Measurements from ENCODE around the gene DDN. TPM values are rescaled to one million over a fixed set of nuclear protein-coding genes. Genes with fewer than 3 reads are reported as not detected.

Gene DDN
- total and polyA plus RNA-seq, 12 donors: 0.19 to 1.4 (median 0.43) TPM

DNA sequence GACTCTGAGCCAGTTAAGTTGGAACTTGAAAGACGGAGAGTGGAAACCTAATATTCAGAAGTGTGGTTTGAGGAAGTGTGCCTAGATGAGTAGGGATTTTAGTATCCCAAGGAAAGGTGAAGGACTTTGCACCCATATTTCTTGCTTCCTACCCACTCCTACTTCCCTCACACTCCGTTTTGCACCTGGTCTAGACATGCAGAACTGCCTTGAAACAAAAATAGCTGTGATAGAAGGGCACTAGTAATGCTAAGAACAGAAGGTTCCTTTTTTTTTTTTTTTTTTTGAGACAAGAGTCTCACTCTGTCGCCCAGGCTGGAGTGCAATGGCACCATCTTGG lies 41.2 kb downstream of the DDN start:
- TF ChIP-seq, protein P1, sequence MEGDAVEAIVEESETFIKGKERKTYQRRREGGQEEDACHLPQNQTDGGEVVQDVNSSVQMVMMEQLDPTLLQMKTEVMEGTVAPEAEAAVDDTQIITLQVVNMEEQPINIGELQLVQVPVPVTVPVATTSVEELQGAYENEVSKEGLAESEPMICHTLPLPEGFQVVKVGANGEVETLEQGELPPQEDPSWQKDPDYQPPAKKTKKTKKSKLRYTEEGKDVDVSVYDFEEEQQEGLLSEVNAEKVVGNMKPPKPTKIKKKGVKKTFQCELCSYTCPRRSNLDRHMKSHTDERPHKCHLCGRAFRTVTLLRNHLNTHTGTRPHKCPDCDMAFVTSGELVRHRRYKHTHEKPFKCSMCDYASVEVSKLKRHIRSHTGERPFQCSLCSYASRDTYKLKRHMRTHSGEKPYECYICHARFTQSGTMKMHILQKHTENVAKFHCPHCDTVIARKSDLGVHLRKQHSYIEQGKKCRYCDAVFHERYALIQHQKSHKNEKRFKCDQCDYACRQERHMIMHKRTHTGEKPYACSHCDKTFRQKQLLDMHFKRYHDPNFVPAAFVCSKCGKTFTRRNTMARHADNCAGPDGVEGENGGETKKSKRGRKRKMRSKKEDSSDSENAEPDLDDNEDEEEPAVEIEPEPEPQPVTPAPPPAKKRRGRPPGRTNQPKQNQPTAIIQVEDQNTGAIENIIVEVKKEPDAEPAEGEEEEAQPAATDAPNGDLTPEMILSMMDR (IDR thresholded peaks at IDR 0.05): no peak
- H3K4me1 ChIP-seq: peaks cover 5 to 37% (median 27%) of the 10 kb centered on the region in 9 donors
- no peaks in the 10 kb centered on the region for H3K9me3 ChIP-seq
- intact Hi-C loops (cut with DNase I): no loop called here
- H3K4me3 ChIP-seq: peak overlapping the region in 8 of 10 donors; percentile 74 to 98 (median 96)
- H3K27ac ChIP-seq: peak overlapping the region in 5 of 10 donors; percentile 72 to 93 (median 91)
- peaks cover 0 to 12% (median 0%) of the 10 kb centered on the region in 9 donors for H3K36me3 ChIP-seq
- ATAC-seq (no peak), DNase-seq (no peak)
- H3K27me3 ChIP-seq: peaks cover 0 to 12% (median 0%) of the 10 kb centered on the region in 7 donors
- WGBS, 2 donors: 34 to 40% methylated on average over 3 of the region's 3 CpGs

DNA sequence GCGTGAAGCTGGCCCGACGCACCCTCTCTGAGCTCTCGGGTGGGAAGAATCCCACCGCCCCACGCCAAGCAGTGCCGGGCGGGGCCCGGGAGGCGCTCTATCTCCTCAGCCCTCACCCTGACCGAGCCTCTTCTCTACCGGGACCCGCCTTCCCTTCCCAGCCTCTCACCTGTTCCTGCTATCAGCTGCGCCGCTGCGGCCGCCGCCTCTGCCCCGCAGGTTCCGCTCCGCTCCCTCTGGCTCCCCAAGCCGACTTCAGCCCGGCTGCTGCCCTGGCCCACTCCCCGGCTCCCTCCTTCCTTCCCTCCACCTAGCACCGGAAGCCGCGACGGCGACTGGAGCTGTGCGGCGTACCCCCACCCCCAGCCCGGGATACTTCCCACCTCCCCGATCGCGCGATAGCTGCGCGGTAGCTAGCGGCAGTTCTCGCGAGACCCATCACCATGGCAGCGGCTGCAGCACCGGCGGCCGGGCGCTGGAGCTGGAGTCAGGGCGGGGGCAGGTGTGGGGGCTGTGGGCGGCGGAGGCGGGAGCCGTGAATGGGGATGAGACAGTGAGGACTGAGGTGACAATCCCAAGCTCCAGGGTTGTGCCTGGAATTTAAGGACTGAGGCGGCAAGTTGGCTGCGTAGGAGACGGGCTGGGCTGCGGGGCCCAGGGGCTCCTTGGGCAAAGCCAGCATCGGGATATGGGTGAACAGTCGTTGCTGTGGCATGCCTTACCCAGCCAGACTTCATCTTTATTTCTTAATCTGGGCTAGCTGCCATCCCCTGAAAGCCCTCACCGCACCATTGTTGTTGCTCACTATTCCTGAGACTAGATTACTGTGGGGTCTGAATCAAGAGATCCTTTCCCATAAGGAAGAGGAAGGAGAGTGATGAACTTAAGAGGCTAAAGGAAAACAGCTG lies 41.8 kb downstream of the DDN start, which contains the start of gene ARF3:
Gene ARF3, minus strand, starts transcription at position 347 of the 908 bp plus-strand sequence. CDS start 16,392 bp downstream, outside the sequence.
- Histone ChIP-seq H3K9me3 (no peaks in the 10 kb centered on the region), H3K36me3 (peaks cover 0 to 18% (median 3%) of the 10 kb centered on the region in 9 donors), H3K4me1 (peaks cover 5 to 37% (median 27%) of the 10 kb centered on the region in 9 donors), H3K4me3 (peak within 1 kb of the TSS; percentile 74 to 98 (median 95)), H3K27me3 (peaks cover 0 to 8% (median 0%) of the 10 kb centered on the region in 7 donors), H3K27ac (peak within 1 kb of the TSS; percentile 17 to 93 (median 88))
- ATAC-seq (peak; percentile 95 to 97 (median 96)), DNase-seq (peak; percentile 94 to 96)
- TF ChIP-seq, protein P1 (IDR thresholded peaks at IDR 0.05): no peak
- intact Hi-C loops (cut with DNase I): no loop called here
- WGBS, 2 donors: 1% methylated on average over 53 to 58 of the region's 58 CpGs

DNA sequence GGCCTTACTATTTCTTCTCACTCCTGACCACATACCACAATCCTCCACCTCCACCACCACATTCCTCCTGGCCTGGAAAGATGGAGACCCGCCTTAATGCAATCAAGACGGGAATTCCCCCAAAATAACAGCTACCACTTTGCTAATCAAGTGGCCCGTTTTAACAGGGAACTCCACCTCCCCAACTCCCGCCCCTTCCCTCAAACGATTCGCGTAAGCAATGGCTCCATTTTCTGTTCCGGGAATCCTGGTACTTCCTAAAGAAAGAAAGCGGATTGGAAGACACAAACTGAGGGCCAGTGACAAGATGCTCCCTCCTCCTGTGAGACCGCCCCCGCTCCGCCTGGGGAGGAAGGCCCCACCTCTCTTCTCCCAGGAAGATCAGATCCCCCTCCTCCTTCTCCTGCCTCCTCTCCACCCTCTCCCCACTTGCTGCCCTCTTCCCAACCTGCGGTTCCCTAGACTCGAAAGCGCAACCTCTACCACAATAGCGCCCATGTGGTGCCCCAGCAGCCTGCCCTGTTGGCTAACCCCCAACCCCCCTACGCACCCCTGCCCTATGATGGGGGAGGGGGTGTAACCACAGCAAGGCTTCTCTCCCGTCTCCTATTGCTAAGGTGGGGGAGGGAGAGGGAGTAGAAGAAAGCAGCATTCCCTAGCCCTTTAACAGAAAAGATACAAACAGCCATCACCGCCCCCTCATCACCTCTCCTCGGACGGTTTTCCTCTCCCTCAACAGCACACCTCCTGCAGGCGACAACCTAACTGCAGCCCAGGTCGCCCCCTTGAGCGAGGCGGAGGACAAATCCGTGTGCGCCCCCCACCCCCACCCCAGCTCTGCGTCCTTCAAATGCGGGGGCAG lies 42.7 kb downstream of the DDN start:
- 1 to 2% methylated on average over 28 of the region's 29 CpGs for WGBS, 2 donors
- peak overlapping the region; percentile 74 to 98 (median 95) for H3K4me3 ChIP-seq
- H3K9me3 ChIP-seq: no peaks in the 10 kb centered on the region
- intact Hi-C loops (cut with DNase I): no loop called here
- ATAC-seq (peak; percentile 87 to 96 (median 91)), DNase-seq (peak; percentile 80 to 88)
- peak overlapping the region; percentile 17 to 93 (median 88) for H3K27ac ChIP-seq
- peaks cover 0 to 8% (median 0%) of the 10 kb centered on the region in 7 donors for H3K27me3 ChIP-seq
- H3K4me1 ChIP-seq: peaks cover 5 to 37% (median 27%) of the 10 kb centered on the region in 9 donors
- peaks cover 0 to 22% (median 3%) of the 10 kb centered on the region in 9 donors for H3K36me3 ChIP-seq
- TF ChIP-seq, protein P1 (IDR thresholded peaks at IDR 0.05): peak in 2 of 9 donors; percentile 7 to 11
